Stimulated activated CD8-positive, alpha-beta memory T cell treated with anti-CD3 and anti-CD28 coated beads, Interleukin-12 subunit alpha, Interleukin-12 subunit beta, amount 100 ng/mL, for 1 hour (primary cell): ENCODE data around the gene PPP3CA.
"Not testable (repeated sequence)": the region's sequence is repeated elsewhere in the genome, so short reads cannot be mapped to it uniquely, and the experiment has no call there.

Experiments
- DNase-seq: peaks from one replicate; pipeline ENCODE4 v3.0.0-alpha.2; 2020; ENCODE audit warnings: low read depth

The PPP3CA gene

DNA sequence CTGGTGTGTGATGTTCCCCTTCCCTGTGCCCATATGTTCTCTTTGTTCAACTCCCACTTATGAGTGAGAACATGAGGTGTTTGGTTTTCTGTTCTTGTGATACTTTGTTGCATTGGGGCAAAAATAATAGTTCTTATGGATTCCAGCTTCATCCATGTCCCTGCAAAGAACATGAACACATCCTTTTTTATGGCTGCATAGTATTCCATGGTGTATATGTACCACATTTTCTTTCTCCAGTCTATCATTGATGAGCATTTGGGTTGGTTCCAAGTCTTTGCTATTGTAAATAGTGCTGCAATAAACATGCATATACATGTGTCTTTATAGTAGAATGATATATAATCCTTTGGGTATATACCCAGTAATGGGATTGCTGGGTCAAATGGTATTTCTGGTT, 254.7 kb downstream of the PPP3CA start:
- DNase-seq, result not testable (repeated sequence)

DNA sequence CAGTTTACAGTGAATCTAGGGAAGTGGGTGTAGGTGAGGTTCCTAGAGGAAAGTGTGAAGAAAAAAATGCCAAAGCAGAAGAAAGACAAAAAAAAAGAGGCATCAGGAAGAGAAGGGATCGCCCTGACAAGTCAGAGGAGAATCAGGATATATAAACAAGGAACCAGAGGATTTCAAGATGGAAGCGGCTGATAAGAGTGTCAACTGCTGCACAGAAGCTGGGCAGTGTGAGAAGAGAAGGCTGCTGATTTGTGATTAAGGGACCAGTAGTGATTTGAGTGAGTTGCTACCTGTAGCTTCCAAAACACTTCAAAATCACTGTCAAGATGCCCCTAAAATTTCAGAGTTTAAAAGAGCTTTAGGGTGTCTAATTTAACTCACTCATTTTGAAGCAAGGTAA, 258.2 kb downstream of the PPP3CA start:
- DNase-seq, result no peak

DNA sequence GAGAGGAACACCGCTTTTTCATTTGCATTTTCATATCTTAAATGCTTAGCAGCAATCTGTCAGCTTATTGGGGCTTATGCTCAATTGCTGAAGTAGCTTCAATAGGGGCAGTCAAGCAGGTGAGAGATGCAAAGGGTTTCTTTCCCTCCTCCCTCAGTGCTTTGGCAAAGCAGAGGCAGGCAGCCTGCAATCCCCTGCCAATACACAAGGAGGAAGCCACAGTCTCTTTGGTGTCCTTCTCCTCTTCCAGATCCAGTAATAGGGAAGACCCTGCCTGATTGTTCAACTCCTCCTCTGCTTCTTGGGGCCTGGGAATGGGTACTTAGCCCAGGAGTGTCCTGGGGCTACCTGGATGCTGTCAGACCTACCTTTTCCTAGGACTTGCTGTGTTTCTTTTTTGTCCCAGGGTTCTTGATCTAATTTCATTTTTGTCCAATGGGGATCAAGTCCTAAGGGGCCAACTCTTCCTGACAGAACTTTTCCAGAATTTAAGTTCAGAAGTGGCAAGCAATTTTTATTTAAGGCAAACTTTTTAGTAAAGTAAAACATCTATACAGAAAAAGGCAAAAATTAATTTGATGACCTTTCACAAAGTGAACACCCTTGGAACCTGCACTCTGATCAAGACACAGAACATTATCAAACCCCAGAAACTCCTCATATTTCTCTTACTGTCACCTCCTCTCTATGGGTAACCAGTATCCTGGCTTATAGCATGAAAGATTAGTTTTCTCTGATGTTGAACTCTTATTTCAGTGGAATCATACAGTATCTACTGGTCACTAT, 260.3 kb downstream of the PPP3CA start:
- no peak for DNase-seq

DNA sequence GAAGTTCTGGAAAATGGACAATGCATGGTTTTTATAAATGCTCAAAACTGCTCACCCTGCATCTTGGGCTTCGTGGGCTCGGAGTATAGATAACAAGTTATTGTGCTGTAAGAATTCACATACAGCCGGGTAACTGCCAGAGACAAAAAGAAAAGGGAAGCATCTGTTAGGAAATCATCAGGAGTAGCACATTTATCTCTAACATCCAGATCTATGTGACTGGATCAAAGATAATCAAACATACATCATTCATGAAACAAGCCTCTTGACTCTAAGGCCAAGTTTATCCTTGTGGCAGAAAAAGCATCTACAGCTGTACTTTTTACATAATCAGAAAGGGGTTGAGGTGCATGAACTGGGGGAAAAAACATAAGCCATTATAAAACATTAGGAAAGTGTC, 264.2 kb downstream of the PPP3CA start:
- no peak for DNase-seq

DNA sequence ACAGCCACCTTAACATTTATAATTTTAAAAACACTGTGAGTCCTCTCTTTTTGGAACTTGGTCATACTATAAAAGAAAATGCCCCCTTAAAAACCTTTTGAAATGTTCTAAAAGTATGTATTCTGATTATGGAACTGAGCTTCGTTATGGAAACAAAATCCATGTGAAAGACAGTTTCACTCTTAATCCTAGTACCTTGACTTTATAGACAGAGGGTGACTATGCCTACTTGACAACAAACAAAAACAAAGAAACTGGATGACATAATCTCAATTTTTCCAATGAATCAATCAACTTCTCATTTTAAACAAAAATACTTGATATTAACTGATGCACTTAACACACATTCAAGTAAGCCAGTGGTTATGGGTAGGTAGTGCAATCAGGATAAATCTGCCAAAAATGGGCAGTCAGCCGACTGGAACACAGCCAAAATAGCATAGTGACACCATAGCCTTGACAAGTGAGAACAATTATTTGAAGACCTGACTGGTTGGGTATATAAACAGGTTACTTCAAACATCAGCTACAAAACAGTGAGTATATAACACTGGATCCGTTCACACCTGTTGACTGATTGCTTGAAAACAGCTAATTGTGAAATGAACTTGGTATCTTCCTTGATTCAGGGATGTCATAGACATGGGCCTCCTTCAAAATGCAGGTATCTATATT, 265.5 kb downstream of the PPP3CA start:
- no peak for DNase-seq

DNA sequence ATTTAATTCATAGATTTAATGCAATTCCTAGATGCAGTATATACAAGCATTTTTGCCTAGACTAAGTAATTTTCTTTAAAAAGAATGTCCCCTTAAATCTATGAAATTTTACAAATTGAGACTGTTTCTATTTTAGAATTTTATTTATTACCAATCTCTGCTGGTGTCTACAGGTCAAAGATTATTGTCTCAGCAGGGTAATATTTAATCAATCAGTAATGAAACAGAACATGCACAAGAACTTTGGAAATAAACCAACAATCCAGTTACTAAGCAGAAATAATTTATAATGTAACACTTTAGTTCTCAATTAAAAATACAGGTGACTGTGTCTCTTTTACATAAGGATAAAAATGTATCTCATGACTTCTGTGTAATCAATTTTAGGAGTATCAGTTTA, 266.2 kb downstream of the PPP3CA start:
- DNase-seq, result no peak

DNA sequence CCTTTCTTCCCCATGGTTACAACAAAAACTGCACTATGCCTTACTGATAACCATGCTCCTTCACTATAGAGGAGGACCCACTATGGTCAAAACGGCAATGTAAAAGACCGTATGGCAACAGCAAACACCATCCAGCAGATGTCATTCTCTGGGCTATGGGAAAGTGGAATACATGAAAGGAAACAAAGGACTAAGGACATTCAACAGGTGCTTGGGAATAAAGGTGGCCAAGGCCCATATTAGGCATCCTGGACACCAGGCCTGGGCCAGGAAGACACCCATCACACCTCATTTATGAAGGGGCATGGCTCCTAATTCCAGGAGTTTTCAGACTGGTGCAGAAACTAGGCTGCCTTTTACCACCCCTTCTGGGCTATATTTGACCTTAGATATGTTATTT, 268.4 kb downstream of the PPP3CA start:
- no peak for DNase-seq

DNA sequence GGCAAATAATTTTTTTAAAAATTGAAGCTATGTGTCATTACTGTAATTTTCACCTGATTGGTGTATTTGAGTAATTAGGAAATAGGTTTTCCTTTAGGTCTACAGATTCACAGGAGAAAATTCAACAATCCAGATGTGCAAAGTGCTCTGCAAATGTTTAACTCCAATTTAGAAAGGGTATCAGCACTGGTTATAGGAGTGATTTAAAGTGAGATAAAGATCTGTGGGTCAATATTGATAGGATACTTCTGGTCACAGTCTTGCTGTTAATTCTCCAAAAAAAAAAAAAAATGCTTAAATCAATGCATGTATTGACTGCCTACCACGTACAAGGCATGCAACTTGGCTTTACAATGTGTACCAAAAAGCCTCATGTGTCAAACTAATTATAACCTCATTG, 271.3 kb downstream of the PPP3CA start:
- DNase-seq, result no peak

DNA sequence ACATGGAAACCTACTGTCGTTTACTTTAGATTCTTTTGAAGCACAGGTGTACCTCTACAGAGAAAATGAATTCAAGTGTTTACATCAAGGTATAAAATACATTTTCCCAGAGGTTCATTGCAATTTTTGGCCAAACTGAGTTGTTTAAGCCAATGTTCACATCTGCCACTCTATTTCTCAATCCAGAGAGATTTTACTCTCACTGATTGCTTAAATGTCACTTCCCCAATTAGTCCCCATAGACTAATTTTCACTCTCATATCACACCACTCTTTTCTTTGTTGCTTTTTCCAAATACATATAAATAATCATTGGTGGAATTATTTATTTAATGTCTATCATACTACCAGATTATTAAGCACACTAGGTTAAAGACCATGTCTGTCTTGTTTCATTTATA, 271.8 kb downstream of the PPP3CA start:
- DNase-seq, result no peak

DNA sequence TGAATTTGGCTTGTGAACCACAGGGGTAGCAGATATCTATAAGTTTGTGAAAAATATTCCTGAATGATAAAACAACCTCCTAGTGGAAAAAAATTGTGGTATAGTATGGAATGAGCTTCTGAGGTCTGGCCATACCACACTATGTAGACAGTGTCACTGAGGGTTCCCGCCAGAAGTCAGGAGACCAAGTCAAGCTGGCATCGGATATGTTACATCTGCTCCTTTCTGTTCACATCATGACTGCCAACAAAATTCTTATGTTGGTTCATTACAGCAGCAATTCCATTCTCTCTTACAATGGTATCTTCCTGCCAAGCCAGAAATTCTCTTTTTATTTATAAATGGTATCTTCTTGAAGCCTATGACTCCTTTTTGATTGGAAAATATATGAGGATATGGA, 273.0 kb downstream of the PPP3CA start:
- no peak for DNase-seq

DNA sequence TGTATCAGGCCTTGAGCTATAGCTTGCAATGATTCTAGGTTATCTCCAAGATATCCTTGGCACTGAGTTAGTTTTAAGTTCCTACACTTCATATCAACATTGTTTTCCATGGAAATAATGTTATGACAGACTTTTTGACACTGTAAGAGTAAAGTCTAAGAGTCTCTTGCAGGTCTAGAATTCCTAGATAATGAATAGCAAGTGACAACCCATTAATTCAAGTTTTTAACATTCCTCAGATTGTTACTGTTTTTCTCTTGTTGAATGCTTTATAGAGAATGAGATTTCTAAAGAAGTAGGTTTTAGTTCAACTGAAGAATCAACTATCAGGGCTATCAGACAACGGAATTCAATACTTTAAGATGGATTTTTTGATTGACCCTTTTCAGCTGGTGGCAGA, 276.1 kb downstream of the PPP3CA start:
- DNase-seq, result no peak

DNA sequence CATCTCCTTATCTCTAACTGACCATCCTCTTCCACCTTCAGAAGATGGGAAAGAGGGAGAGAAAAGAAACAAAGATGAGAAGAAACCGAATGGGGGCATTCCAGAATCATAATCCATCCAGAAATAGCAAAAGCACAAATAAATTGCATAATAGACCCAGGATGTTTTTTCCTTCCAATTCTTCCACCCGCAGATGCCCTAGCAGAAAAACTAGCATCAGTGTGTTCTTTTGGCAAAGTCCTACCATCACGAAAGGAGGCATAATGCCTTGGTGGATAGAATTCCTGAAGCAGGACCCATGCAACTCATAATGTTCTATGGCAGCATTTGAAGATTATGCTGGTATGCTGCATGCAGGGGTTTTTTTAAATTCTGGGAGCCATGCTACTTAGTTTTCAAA, 279.2 kb downstream of the PPP3CA start:
- DNase-seq, result no peak

DNA sequence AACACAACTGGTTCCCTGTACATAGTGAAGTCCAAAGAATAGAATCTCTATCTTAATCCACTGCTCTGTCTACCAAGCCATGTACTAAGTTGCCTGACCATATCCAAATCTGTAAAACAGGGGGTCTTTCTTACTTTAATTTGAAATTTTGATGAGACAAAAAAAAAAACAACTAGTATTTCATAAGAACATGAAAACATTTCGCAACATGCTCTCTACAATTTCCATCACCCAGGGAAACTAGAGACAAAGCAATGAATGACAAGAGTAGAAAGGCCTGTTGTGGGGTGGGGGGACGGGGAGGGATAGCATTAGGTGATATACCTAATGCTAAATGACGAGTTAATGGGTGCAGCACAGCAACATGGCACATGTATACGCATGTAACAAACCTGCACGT, 279.9 kb downstream of the PPP3CA start:
- no peak for DNase-seq

DNA sequence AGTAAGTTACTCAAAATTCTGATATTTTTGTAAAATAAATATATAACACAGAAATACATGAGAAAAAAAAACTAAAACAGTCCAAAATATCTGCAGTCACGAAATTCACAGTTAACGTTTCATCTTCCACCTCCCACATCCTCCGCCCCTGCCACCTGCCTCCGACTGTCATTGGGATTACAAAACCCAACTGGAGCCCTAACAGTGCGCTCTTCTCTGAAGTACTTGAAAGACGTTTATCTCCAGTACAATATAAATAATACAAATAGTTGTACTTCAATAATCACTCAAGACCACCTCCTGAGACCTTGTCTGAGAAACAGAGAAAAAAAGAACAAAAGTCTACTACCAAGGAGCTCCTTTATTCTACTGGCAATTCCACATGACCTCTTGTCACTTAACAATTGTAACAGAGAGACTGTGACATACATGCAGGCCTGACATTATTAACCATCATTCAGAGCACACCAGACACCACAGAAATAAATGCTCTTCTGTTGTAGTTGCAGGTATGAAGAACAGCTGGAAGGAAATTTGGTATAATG, 280.6 kb downstream of the PPP3CA start:
- no peak for DNase-seq

DNA sequence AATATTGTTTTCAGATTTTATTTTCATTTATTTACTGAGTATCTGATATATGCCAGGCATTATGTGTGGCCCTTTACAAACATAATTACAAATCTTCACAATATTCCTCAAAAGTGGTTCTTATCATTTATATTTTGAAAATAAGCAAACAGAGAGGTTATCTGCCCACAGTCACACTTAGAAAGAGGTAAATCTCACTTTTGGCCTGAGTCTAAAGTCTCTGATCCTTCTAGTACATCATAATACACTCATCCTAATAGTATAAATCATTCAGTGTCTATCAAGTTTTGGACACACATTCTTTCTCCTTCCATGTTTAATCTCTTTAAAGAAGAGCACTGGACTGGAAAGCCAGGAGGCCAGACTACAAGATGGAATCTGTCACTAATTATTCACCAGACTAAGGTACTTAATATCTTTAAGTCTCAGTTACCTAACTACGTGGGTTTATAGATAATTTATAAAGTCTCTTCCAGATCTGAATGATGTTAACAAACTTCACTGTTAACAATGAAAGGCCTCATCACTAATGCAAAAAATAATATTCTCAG, 281.3 kb downstream of the PPP3CA start:
- DNase-seq, result no peak

DNA sequence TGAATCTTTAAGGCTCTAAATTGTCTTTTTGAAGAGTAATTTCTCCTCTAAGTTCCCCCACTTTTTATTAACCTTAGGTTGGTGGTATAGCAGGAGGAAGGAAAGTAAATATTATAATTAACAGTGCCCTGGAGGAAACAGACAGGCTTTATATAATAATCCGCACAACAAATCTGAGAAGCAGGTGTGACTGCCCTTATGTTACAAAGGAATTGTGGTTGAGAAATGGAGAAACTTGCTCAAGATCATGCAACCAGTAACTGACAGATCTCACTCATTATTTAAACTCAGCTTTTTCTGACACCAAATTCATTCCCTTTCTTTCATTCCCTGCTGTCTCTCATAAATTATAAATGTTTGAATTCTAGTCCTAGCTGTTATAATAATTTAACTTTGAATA, 282.0 kb downstream of the PPP3CA start:
- DNase-seq, result no peak

DNA sequence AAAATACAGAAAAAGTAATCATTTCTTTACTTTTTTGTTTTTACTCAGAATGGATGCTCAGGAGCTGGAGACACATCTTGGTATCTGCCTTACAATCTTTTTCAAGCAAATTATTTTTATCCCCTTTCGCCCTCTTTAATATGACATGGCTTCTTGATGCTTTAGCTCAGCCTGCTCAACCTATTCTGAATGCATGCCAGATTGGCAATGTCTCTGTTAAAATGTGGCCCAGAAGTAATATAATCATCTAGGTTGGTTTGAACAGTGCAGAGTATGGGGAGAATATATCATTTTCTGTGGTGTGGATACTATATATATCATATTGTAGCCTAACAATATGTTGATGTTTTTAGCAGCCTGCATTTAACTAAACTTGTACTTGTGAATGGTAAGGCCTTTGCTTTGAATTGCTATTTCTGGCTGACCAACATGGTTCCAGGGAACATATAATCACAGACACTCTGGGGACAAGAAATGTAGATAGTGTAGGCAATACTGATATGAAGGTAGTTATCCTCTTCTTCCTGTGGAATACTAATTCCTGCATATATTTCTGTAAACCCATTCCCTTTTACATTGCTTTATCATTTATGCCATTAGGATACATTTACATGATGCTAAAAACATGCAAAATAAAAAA, 282.7 kb downstream of the PPP3CA start:
- no peak for DNase-seq

DNA sequence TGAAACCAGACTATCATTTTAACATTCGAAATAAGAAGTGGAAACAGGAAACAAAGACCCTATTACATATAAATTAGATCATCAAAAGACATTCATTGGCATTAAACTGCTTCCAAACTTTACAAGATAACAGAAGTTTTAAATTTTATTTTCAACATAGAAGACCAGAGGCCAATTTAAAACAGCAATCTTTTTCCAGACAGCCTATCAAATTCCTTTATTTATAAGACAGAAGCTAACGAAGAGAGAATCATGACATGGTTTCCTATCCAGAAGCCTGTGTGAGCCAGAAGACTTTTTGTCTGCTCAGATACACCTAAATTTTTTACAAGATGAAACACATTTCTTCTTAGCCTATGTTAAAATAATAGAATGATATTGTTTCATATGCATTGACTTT, 291.9 kb downstream of the PPP3CA start:
- DNase-seq, result no peak

DNA sequence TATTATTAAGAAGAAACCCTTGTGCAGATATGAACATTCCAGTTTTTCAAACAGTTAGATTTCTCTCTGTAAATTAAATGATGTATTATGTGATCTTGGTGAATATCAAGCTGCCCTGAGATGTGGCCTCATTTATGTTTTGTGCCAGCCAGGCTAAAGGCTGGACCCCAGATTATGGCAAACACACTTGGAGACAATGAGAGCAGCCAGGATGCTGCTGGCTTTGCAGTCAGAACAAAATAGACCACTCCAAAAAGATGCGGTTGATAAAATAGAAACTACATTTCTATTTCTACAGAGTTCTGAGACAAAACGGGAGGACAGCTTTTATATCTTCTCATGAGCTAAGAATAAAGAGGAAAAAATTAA, 296.5 kb downstream of the PPP3CA start:
- DNase-seq, result no peak

DNA sequence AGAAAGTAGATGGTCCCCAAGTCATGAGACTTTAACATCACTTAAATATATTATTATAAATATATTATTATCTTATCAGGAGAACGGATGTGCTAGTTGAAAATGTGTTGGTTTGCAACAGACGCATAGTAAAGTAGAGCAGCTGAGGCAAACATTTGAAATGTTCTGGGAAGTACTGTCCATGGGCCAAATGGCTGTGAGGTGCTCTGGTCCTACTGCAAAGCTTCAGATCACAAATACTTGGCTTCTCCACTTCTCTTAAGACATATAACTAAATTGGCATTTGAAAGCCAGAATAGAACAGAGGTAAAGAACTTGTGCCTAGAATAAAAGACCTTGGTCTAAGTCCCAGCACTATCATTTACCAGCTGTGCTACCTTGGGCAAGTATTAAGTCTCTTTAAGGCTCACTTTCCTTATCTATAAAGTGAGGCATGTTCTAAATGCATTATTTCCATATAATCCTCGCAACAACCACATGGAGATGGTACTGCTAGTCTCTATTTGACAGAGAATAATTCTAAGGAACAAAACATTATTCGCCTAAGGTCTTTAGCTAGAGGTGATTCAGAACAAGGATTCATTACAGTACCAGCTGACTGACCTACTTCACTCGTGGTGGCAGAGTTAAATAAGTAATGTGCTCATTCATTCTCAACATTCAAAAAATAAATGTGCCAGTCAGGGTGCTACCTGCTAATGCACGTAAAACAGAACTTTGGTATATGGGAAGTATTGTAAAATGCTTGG, 297.1 kb downstream of the PPP3CA start:
- DNase-seq, result no peak

DNA sequence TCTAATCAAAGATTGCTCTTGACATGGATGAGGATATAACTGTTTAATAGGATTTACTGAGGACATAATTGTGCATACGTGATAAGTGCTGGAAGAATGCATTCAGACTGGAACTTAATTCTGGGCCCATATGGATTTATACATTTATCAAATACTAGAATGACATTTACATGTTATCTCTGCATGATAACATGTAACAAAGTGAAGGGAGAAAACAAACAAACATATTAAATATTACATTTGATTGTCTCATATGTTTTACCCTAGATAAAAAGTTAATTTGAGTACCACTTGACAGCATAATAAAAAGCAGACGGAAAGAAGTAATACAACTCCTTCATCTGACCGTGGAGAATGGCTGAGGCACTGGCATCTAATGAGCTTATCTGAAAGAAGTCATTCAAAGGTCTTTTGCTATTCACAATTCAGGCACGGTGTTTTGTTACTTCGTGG, 297.8 kb downstream of the PPP3CA start:
- DNase-seq, result no peak

DNA sequence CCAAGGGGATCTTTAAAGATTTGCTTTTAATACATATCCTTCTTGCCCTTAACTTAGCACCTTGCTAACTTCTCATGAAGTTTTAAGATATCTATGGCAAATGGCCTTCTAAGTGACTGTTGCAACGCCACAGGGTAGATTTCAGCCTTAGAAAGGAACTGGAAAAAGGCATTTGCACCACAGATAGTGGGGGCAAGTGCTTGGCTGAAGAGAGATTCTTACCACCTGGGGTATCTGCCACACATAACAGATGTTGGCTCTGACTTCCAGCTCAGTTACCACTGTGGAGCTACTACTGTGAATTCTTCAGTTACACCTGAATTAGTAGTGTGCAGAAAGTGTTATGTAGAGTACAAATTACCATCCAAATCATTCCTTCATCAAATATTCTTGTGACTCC, 302.6 kb downstream of the PPP3CA start:
- DNase-seq, result no peak
